ENCODE measurements around the gene SLC5A9.
"Not testable (repeated sequence)": the region's sequence is repeated elsewhere in the genome, so short reads cannot be mapped to it uniquely, and the experiment has no call there.

GRCh38 chr1:48277437-48277836 is 54.9 kb downstream of the SLC5A9 start:
- TF ChIP-seq CTCF, POLR2A, EP300 (IDR thresholded peaks at IDR 0.05): not testable (repeated sequence)
